Measurements from ENCODE around the gene SYT2. TPM values are rescaled to one million over a fixed set of nuclear protein-coding genes. Genes with fewer than 3 reads are reported as not detected.

SYT2 gene
- total and polyA plus RNA-seq, 9 of the 15 experiments (the other 6 are each of a cell fraction or from before 2014, with no cell fraction given): not detected

GRCh38 chr1:202689082-202689481, 21.2 kb downstream of the SYT2 start:
- Histone ChIP-seq H3K79me2 (ENCODE audit: control insufficient read depth, insufficient read depth, low read length) (no peaks in the 10 kb centered on the region), H3K9me3 (replicated peaks; ENCODE audit: control insufficient read depth, insufficient read depth, low read depth, low read length) (no peaks in the 10 kb centered on the region), H3K9ac (ENCODE audit: insufficient read depth in 1 of 2, low read depth in 2 of 2, low read length in 2 of 2) (no peak overlapping the region), H3K27ac (ENCODE audit: extremely low read depth, low read depth, low read length) (no peak overlapping the region), H4K20me1 (replicated peaks; ENCODE audit: control insufficient read depth, insufficient read depth, low read length) (peaks cover 14% of the 10 kb centered on the region), H3K27me3 (ENCODE audit: control insufficient read depth in 2 of 2, insufficient read depth in 2 of 2, low read length in 2 of 2) (peaks cover 17 to 44% of the 10 kb centered on the region in 2 experiments), H3K4me2 (ENCODE audit: insufficient read depth, low read length) (no peak overlapping the region), H2AFZ (ENCODE audit: low read depth, low read length) (no peak overlapping the region), H3K36me3 (ENCODE audit: control insufficient read depth, insufficient read depth, low read length) (no peaks in the 10 kb centered on the region), H3K9me1 (ENCODE audit: control insufficient read depth, insufficient read depth, low read length) (no peaks in the 10 kb centered on the region), H3K4me3 (no peak overlapping the region), H3K4me1 (replicated peaks in 1 of 2; ENCODE audit: control insufficient read depth in 2 of 2, insufficient read depth in 2 of 2, low read length in 2 of 2) (no peaks in the 10 kb centered on the region)
- WGBS (ENCODE audit: insufficient coverage, low coverage, missing lambda C conversion rate): 3% methylated on average over 3 of the region's 3 CpGs
- in situ Hi-C loops (cut with MboI): no loop called here
- intact Hi-C loops (cut with micrococcal nuclease): no loop called here
- ATAC-seq: no peak
- no peak for TF ChIP-seq POLR2AphosphoS2 (IDR thresholded peaks at IDR 0.05; ENCODE audit: low read length)
- no peak for TF ChIP-seq SRSF1 (IDR thresholded peaks at IDR 0.05; ENCODE audit: low read depth, low read length)
- TF ChIP-seq CREBBP (IDR thresholded peaks at IDR 0.05; ENCODE audit: low read depth, low read length): no peak
- TF ChIP-seq YBX1 (IDR thresholded peaks at IDR 0.05): no peak
- TF ChIP-seq TFAM (CRISPR knock-in tag; conservative IDR thresholded peaks at IDR 0.05): no peak
- no peak for TF ChIP-seq NFYB (IDR thresholded peaks at IDR 0.05; ENCODE audit: extremely low read depth, insufficient read length)
- no peak for TF ChIP-seq MTA2 (IDR thresholded peaks at IDR 0.05; ENCODE audit: low read depth)
- TF ChIP-seq CEBPG (CRISPR knock-in tag; IDR thresholded peaks at IDR 0.05): no peak
- no peak for TF ChIP-seq CEBPG (tag; conservative IDR thresholded peaks at IDR 0.05 in 1 of 2, IDR thresholded peaks at IDR 0.05 in 1 of 2)
- no peak for TF ChIP-seq SRSF9 (IDR thresholded peaks at IDR 0.05; ENCODE audit: borderline replicate concordance, low read depth, low read length)
- TF ChIP-seq XRCC5 (IDR thresholded peaks at IDR 0.05; ENCODE audit: low read depth, low read length): no peak
- no peak for TF ChIP-seq ZFP36 (IDR thresholded peaks at IDR 0.05; ENCODE audit: low read depth, low read length, partially characterized antibody)
- FAIRE-seq: no peak
- no peak for DNase-seq (ENCODE audit: extremely low read depth in 1 of 4, low spot score in 3 of 4)
- ChIA-PET CTCF (ENCODE audit: low intra/inter-chr PET ratio) (no interaction called here), POLR2A (interaction anchor here (0.6 to 1.8 kb wide), 5 partner anchors 11 to 256 kb away, joined by 3 to 5 read pairs (median 4); no protein-coding TSS in a partner anchor)
- no TSS peak for BruUV-seq (replicated peaks)
